ENCODE results near the gene DOLPP1. TPM values are rescaled to one million over a fixed set of nuclear protein-coding genes. Genes with fewer than 3 reads are reported as not detected.

The DOLPP1 gene
- total and polyA plus RNA-seq, 2 of the 8 experiments (the other 6 are each of a cell fraction or from before 2014, with no cell fraction given): 36.0 to 45.3 TPM

DNA sequence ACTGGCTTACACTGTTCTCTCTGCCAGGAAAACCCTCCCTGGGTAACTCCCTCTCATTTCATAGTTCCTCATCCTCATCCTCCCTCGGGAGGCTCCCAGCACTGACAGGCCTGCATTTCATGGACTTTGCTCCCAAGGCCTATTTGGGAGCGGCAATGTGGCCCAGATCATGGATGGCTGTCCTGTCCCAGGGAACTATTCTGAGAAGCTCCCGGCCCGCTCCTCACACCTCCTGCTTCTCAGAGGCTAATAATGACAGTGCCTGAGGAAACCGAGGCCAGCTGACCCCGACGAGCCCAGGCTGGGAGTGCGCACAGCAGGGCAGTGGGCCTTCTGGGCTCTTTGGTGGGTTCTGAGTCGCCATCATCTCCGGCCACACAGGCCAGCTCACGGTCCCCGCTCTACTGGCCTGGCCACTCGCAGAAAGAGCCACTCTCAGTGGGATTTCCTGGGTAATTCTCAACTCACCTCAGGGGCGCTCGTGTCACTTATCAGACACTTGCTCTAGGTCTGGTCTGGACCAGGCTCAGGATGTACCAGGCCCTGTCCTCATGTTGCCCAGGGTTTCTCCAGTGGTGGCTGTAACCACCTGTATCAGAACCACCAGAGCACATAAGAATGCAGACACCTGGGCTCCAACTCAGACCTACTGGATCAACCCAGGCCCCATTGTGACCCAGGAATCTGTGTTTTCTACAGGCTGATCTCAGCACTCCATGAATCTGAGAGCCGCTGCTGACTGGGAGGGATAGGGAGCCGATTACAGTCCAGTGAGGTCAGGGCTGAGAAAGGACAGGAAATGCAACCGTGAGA is 2.0 kb upstream of the DOLPP1 start (continued):
- TF ChIP-seq HDAC2 (IDR thresholded peaks at IDR 0.05; ENCODE audit: borderline replicate concordance in 1 of 2, low read depth in 2 of 2, low read length in 2 of 2) (no peak), EZH2 (IDR thresholded peaks at IDR 0.05; ENCODE audit: low read depth, low read length, severe bottlenecking) (no peak), BRCA1 (IDR thresholded peaks at IDR 0.05; ENCODE audit: low read depth, low read length) (no peak), SP2 (IDR thresholded peaks at IDR 0.05; ENCODE audit: low read length) (no peak), E2F6 (IDR thresholded peaks at IDR 0.05) (no peak)

Measured in H1 (cell line).